H1 (cell line): Measurements from ENCODE around the gene MYO18A. TPM values are rescaled to one million over a fixed set of nuclear protein-coding genes. Genes with fewer than 3 reads are reported as not detected.

Experiments used
- RBBP5 ChIP-seq: IDR thresholded peaks from 2 replicates; pipeline ENCODE4 v1.7.1; 2012; ENCODE audit warnings: low read depth, mild to moderate bottlenecking, inconsistent platforms, low read length, moderate library complexity, borderline replicate concordance
- polyA plus RNA-seq, 7 experiments: library from polyadenylated mRNA; depleted of rRNA in 3 of 7; stranded (reverse) in 5 of 7; unstranded in 2 of 7; fragments of >200 nt in 5 of 7; fragments of 200-250 nt in 2 of 7; gene quantifications; 1 replicate in 5 of 7; 2 replicates in 1 of 7; 4 replicates in 1 of 7; pipeline versions ENCODE4 v1.2.1 to v1.2.3, GENCODE V29; 2011 to 2013; ENCODE audit warnings: missing spikeins in 2 of 7, mixed read lengths in 2 of 7
- total RNA-seq: library from RNA; stranded (reverse); fragmentation: NEBNext Ultra II Directional; extraction: Animal tissue kit (Norgen Biotek cat#: 25700); gene quantifications from 2 replicates; pipeline ENCODE4 v1.2.1, GENCODE V29; 2021
- TF ChIP-seq, protein P1 (sequence below): fragments of 300-600 bp; sonication (generic); IDR thresholded peaks from 2 replicates; pipeline ENCODE4 v1.7.1; 2012; ENCODE audit warnings: low read length, moderate library complexity, mild to moderate bottlenecking, inconsistent platforms; ENCODE audit not compliant: insufficient replicate concordance

The MYO18A gene
- total and polyA plus RNA-seq, 2 of the 8 experiments (the other 6 are each of a cell fraction or from before 2014, with no cell fraction given), result 7.6 to 43.8 TPM

DNA sequence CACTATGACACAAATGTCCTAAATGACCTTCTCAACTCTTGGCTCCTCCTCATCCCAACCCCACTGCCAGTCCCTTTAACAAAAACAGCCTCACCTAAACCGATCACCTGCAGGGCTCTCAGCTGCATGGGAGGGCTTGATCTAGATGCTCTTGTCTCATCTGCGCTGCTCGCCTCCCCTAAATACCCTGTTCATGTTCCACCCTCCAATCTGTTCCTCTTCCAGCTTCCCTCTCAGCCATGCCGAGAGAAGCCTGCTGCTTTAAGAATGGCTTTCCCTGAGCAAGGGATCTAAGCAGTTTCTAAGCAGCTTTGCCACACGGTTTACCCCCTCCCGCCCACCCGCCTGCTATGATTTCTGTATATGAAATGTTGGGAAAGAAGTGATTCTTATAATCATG, 113.6 kb downstream of the MYO18A start (continued):
- TF ChIP-seq, protein P1, sequence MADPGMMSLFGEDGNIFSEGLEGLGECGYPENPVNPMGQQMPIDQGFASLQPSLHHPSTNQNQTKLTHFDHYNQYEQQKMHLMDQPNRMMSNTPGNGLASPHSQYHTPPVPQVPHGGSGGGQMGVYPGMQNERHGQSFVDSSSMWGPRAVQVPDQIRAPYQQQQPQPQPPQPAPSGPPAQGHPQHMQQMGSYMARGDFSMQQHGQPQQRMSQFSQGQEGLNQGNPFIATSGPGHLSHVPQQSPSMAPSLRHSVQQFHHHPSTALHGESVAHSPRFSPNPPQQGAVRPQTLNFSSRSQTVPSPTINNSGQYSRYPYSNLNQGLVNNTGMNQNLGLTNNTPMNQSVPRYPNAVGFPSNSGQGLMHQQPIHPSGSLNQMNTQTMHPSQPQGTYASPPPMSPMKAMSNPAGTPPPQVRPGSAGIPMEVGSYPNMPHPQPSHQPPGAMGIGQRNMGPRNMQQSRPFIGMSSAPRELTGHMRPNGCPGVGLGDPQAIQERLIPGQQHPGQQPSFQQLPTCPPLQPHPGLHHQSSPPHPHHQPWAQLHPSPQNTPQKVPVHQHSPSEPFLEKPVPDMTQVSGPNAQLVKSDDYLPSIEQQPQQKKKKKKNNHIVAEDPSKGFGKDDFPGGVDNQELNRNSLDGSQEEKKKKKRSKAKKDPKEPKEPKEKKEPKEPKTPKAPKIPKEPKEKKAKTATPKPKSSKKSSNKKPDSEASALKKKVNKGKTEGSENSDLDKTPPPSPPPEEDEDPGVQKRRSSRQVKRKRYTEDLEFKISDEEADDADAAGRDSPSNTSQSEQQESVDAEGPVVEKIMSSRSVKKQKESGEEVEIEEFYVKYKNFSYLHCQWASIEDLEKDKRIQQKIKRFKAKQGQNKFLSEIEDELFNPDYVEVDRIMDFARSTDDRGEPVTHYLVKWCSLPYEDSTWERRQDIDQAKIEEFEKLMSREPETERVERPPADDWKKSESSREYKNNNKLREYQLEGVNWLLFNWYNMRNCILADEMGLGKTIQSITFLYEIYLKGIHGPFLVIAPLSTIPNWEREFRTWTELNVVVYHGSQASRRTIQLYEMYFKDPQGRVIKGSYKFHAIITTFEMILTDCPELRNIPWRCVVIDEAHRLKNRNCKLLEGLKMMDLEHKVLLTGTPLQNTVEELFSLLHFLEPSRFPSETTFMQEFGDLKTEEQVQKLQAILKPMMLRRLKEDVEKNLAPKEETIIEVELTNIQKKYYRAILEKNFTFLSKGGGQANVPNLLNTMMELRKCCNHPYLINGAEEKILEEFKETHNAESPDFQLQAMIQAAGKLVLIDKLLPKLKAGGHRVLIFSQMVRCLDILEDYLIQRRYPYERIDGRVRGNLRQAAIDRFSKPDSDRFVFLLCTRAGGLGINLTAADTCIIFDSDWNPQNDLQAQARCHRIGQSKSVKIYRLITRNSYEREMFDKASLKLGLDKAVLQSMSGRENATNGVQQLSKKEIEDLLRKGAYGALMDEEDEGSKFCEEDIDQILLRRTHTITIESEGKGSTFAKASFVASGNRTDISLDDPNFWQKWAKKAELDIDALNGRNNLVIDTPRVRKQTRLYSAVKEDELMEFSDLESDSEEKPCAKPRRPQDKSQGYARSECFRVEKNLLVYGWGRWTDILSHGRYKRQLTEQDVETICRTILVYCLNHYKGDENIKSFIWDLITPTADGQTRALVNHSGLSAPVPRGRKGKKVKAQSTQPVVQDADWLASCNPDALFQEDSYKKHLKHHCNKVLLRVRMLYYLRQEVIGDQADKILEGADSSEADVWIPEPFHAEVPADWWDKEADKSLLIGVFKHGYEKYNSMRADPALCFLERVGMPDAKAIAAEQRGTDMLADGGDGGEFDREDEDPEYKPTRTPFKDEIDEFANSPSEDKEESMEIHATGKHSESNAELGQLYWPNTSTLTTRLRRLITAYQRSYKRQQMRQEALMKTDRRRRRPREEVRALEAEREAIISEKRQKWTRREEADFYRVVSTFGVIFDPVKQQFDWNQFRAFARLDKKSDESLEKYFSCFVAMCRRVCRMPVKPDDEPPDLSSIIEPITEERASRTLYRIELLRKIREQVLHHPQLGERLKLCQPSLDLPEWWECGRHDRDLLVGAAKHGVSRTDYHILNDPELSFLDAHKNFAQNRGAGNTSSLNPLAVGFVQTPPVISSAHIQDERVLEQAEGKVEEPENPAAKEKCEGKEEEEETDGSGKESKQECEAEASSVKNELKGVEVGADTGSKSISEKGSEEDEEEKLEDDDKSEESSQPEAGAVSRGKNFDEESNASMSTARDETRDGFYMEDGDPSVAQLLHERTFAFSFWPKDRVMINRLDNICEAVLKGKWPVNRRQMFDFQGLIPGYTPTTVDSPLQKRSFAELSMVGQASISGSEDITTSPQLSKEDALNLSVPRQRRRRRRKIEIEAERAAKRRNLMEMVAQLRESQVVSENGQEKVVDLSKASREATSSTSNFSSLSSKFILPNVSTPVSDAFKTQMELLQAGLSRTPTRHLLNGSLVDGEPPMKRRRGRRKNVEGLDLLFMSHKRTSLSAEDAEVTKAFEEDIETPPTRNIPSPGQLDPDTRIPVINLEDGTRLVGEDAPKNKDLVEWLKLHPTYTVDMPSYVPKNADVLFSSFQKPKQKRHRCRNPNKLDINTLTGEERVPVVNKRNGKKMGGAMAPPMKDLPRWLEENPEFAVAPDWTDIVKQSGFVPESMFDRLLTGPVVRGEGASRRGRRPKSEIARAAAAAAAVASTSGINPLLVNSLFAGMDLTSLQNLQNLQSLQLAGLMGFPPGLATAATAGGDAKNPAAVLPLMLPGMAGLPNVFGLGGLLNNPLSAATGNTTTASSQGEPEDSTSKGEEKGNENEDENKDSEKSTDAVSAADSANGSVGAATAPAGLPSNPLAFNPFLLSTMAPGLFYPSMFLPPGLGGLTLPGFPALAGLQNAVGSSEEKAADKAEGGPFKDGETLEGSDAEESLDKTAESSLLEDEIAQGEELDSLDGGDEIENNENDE, result no peak
- no peak for TF ChIP-seq RBBP5
